NCI-H345 treated with DMSO at 0.1 percent for 48 hours (cell line): ENCODE measurements around the gene EPHA10.

ENCODE experiments used
- DNase-seq: peaks from one replicate; lab custom pipeline; 2025; ENCODE audit not compliant: unreplicated experiment; lab: John Stamatoyannopoulos, UW

The EPHA10 gene

DNA sequence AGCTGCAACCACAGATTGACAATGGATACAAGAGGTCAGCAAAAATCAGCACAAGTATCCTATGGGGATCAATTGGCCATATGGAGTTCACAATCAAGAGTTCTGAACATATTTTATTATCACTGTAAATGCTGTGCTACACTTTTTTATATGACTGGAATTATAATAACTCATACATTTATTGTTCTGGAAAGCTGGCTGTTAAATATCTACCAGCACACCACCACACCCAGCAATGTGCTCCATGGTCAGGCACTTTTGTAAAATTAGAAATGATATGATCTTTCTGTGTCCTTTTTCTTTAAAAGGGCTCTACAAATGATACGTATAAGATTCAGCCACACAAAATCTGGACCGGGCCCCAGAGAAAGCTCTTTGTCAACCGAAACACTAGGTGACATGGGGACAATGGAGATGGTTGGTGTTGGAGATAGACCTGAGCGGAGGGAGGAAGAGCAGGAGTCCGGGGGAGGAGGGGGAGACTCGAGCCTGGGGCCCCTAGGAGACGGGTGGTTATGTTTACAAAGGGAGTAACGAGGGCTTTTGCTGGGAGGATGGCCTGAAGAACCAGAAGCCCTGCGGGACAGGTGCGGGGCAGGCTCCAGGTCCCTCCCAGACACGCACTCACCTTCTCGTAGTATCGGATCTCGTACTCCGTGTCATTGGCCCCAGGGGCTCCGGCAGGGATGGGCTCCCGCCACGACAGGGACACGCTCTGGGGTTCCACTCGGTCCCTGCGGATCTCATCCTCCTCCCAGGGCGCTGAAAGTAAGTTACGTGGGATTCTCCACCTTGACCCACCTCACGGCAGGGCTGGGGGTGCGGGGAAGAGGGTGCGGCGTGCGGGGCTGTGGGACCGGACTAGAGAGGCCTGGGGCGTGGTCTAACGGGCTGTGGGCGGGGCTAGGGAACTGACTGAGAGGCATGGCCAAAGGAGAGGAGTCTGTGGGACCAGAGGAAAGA, 30.0 kb downstream of the EPHA10 start:
- no peak for DNase-seq

DNA sequence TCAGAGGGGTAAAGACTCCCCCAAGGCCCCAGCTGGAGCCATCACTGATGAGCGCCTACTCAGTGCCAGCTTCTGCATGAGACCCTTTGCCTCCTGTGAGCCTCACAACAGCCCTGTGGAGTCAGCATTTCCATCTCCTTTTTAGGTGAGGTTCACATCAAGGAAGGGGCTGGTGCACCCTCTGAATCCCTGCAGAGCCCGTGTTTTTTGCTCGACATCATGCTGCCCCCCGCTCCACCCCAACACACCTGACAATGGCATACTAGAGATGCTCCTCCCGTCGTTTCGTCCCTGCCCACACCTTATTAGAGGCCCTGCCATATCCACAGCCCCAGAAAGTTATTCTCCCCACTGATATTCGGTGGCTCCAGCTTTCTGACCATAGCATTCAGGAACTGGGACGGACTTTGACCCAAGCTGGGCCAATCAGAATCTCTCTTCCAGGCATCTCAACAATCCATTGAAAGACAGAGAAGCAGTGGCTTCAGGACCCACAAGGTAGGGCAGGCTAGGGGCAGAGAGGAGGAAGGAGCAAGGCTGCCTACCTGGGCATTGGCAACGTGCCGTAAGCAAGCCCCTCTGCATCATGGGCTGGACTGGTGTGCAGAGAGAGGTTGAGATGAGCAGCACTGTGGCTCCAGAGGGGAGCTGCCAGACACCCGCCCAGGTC, 32.7 kb downstream of the EPHA10 start:
- no peak for DNase-seq

DNA sequence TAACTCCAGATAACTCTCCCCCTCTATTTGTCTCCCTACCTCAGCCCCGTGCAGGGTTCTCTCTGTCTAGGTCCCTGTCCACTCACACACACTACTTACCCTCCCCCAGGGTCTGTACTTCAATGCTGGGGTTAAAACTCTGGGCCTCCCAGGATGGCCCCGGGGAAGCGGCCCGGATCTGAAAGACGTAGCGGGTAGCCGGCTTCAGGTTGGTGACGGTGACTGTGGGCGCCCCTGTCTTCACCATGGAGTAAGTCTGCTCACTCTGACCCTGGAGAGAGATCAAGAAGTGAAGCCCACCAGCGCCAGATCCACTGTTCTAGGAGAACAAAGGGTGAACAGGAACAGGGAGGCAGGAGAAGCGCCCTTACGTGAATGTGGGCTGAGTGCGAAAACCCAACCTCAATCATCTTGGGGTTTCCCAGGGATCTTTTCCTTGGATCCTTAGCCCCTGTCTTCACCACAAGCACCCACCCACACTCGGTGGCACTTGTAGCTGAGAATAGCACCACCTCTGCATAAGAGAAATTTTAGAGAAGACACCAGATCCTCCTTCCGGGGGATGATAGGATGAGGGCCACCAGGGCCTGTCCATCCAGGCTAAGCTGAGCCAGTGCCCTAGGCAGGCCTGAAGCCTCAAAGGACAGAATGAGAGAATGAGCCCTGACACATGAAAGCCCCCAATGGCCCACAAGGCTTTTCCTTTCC, 33.5 kb downstream of the EPHA10 start:
- no peak for DNase-seq

DNA sequence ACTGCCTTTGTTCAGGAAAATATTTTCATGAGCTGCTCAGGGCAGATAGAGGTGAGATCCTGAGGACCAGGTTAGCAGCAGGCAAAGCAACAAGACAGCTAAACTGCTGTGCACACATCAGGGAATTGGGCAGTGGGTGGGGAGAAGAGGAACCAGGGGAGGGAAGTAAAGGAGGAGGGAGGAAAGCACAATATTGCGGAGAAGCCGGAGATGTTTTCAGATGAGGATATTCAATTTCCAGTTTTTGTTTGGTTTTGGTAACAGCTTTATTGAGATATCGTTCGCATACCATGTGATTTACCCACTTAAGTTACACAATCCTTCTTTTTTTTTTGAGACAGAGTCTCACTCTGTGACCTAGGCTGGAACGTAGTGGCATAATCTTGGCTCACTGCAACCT, 34.5 kb downstream of the EPHA10 start:
- DNase-seq = no peak

DNA sequence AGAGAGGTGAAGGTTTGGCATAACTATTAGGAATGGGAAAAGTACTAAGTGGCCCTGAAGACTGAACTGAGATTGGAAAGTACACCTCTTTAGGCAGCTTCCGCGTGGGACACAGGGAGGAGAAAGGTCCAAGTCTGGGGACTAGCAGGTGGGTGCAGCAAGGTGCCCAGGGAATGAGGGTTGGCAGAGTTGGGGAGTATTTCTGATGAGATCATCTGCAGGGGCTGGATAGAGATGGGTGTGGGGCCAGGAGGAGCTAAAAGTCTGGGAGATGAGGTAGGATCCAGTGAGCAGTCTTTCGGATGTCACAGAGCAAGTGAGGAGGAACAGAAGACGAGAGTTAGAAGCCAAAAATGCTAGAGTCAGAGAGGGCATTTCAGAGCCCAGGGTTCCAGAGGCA, 36.5 kb downstream of the EPHA10 start:
- no peak for DNase-seq

DNA sequence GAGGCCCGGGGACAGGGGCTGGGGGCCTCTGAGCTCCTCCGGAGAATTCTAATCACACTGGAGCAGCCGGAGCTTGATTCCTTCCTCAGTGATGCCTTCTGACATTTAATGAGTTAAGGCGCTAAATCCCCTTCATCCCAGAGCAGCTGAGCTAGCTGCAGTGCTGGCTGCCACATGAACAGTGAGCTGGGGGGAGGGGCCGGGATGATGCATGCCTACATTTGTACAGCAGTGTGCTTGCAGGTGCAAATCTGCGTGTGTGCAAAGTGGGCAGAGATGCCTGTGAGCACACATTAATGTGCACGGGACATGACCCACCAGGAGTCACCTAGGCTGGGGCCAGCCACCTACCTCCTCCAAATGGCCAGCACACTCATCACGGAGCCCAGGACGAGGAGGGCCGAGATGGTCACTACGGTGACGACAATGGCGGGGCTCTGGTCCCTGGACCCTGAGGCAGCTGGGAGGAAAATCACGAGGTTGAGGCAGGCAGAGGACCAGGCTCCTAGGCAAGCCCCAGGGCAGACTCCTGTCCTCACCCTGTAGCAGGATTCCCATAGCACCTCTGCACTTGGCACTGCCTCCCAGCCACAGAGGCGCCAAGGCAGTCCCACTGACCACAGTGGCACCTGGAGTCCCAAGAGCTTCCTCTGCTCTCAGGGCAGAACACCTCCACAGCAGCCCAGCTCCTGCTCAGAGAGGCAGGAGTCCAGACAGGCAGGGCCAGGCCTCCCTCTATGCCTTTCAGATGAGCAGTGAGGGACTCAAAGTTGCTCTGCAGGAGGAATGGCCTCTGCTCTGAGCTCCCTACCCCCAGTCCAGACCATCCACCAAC, 38.0 kb downstream of the EPHA10 start:
- no peak for DNase-seq

DNA sequence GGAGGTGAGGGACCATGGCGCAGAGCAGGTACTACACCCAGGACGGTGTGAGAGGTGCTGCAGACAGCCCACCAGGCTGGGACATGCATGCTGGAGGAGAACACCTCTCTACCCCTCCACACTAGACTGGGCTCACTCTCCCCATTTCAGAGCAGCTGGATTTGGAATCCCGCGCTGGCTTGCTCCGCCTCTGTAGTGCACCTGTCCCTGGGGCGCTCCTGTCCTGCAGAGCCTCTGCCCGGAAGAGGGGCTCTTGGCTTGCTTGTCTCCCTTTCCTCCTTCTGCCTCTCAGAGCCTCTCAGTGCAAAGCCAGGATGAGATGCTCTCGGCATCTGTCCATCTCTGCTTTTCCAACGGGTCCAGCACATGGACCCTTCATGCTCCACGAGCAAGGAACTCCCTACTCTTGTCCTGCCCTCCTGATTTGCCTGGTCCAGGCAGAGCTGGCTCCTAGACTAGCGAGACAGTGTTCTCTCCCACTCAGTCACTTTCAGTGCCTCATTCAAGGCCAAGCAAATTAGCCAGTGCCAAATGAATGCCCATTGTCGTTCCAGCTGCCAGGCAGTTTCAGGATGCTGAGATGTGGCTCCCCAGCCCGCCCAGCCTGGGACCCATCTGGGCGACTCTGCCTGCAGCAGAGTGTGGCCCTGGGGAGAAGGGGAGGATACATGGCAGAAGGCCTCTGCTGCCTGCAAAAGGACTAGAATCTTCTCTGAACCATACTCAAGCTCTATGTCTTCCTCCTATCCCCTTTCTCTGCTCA, 38.9 kb downstream of the EPHA10 start:
- DNase-seq = no peak

DNA sequence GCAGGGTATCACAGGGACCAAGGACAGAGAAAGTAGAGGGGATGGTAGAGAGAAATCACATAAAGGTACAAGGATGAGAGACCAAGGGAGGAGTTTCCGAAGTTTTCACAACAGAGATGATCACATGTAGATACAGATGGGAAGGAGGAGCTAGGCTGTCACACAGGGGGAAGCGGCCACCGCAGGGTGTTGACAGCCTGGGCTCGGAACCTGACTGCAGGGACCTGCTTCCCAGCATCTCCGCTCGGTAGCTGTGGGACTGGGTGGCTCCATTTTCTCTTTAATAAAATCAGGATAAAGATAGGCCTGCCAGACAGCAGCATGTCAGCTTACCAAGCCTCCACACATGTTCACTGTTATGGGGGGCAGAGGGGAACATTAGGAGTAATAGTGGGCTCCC, 40.3 kb downstream of the EPHA10 start:
- DNase-seq = no peak

DNA sequence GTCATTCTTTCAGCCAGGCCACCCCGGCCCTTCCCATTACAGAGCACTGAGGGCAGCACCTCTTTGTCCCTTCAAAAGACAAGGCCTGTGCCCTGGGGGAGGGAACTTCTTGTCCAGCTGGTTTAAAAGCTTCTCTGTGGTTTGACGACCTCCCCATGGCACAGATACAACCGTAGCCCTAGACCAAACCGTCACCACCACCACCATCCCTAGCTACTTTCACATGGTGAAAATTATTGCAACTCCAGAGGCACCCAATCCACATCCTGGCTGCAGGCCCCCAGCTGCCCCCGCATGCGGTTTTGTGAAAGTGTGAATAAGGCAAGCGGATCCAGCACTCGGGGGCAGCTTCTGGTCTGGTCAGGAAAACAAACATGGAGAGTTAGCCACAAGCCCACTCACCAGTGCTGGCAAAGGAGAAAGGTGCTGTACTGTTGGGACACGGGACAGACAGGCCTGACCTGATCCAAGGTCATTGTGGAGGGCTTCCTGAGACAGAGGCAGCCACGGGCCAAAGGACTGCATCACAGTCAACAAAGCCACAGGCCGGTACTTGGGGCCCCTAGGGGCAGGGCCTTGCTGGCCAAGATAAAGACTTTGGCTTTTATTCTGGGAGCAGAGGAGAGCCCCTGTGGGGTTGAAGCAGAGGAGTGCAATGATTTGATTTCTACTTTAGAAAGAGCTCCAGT, 41.4 kb downstream of the EPHA10 start:
- no peak for DNase-seq

DNA sequence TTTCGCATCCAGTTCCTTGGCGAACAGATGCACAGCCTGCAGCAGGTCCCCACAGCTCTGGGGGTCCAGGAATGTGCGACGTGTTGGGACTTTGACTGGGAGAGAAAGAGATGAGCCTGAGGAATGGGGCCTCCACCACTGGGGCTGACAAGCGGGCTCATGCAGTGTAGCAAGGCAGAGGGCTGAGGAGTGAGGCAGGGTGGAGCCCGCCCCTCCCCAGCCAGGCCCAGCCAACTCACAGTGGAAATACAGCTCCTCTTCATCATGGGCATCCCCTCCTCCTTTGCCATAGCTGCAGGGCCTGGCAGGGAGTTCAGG, 41.9 kb downstream of the EPHA10 start:
- DNase-seq = no peak

DNA sequence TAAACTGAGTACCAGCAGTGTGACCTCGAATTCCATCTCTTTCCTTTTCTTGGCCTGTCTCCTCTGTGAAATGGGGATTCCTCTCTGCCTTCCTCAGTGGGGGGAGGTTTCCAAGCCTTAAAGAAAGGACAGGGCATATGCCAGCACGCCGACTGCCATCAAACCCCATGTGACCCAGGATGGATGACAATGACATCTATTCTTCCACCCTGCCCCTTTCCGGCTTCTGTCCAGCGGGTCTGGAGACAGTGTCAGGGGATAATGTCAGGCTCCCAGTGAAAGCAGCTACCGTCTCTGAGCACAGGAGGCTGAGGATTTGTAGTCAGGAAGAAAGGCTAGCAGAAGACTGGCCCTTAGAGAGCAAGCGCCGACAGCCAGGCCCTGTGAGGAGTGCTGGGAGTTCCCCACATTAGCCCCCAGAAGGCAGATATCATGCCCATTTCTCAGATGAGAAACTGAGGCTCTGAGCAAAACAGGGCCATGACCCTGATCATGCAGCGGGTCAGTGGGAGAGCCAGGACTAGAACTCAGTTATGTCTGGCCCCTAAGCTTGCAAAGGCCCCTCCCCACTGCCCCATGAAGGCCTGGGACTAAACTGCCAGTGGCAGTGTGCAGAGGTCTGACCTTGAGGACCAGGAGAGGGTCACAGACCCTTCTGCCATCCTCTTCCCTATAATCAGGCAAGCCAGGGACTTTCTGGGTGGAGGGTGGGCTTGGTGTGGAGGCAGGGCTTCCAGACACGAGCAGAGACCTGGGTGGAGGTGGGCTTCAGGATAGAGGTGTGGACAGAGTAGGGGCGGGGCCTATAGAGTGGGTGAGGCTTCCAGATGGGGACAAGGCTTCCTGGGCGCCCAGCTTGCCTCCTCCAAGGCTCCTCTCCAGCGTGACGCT, 42.5 kb downstream of the EPHA10 start:
- no peak for DNase-seq

DNA sequence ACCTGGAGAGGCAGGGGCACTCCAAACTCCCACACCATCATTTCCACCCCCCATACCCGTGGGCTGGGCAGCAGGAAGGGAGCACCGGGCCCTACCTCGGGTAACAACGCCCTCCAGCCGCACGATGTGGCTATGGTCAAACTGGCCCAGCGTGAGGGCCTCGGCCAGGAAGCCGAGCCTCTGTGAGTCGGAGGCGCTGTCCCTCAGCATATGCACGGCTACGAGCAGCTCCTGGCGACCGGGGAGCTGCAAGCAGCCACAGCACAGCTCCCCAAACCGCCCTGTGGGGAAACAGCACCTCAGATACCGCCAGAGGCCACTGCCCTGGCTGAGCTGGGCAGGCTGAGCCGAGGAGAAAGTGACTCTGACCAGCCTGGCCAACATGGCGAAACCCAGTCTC, 43.4 kb downstream of the EPHA10 start:
- DNase-seq = no peak

DNA sequence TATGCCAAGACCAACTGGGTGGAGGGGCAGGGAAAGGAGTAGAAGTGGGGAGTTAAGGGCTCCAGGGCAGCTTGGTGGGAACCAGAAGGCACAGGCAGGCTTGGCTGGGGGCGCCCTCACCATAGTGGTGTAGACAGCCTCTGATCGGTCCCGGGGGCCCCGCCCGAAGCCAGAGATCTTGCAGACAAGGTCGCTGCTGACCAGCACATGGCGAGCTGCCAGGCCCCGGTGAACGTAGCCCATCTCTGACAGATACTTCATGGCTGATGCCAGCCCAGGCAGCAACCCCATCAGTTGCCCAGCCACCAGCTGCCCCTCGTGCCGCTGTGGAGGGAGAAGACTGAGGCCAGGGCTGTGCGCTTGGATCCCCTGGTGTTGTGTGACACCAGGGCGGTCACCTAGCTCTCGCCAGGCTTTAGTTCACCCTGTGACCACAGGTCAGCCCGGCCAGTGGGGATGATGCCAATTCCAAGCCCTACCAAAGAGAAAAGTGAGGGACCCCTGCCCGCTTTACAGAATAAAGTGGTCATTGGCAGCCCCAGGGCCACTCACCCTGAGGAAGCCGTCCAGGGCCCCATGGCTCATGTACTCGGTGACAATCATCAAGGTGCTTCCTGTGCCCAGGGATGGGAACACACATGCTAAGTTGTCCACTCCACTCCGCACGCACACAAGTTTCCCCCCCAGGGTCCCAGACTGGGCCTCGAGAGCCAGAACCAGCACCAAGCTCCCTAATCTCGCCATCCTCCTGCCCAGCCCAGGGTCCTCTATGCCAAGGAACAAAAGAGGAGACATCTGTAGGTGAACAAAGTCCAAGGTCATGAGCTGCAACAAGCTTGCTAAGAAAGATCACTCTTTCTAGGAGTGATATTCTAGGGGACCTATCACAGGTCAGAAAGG, 44.4 kb downstream of the EPHA10 start:
- no peak for DNase-seq

DNA sequence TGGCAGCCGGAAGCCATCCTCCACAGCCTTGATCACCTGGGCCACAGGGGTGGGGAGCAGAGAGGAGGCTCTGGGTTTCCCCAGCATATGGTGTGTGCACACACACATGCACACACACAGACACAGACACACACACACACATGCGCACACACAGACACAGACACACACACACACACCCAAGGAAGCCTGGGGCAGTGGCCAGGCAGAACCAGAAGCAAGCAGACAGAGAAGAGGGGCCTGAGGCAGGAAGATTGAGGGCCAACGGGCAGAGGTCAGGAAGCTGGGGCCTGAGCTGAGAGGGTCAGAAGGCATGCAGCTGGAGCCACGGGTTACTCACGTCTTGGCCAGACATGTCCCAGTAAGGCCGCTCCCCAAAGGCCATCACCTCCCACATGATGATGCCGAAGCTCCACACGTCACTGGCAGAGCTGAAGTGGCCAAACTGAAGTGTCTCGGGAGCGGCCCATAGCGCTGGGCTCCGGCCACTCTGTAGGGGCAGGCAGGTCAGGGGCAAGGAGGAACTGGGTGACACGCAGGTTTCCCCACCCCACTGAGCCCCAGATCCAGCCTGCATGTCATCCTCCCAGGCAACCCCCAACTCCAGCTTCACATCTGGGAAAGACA, 45.2 kb downstream of the EPHA10 start:
- DNase-seq = no peak

DNA sequence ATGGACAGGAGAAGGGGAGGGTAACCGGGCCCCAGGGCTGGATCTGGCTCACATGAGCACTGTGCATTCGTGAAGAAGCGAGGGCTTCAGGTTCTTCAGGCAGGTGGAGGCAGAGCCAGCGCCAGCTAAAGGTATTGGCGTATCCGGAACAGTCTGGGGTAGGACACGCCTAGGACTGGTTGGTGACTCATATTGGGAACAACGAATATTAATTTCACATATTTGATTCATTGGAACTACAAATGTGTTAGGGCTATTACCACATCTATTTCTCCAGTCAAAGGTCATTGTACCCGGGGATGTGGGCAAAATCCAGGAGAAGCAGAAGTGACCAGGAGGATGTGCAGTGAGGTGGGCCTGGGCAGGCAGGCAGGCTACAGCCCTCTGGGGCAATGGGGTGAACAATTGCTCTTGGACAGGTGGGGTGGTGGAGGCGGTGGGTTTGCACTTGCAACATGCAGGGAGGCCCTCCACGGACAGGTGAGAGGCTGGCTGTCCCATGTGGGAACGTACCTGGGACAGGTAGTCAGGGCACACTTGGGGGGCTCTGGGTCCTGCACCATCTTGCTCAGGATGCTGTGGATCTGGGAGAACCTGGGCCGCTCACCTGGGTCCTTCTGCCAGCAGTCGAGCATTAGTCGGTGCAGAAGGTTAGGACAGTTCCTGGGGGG, 45.9 kb downstream of the EPHA10 start:
- DNase-seq = no peak

DNA sequence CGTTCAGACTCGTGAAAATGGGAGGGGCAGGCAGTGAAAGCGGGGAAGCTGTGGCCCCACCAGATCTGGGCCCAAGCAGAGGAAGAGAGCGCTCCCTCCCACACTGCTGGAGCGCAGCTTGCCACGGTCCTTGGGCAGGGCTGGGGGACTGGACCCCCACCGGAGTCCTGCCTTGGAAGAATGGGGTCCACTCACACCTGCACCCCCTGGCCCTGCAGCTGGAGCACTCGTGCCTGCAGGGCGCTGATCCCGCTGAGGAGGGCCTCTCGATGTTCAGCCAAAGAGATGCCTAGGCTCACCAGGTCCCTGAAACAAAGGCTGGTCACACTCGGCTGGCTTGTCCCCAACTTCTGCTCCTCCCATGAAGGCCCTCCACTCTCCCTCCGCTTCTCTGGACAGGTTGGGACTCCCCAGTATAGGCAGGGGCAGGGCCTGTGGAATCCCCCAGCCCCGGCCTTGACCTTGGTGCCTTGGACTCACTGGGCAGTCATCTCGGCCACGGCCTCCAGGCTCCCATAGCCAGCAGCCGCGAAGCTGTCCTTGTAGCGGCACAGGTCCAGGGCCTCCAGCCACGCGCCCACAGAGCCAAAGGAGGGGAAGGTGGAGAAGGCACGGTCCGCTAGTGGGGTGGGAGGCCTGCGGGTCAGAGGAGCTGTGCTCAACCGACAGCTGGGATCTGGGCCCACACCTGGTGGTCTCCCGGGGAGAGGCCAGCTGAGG, 46.6 kb downstream of the EPHA10 start:
- DNase-seq = no peak
